KOPT-K1 (cell line): ENCODE data around the gene LRRC25.
"Not testable (repeated sequence)": the region's sequence is repeated elsewhere in the genome, so short reads cannot be mapped to it uniquely, and the experiment has no call there.

ENCODE experiments used
- H3K27ac ChIP-seq: fragments of 200-600 bp; sonication (generic); 2 replicates; pipeline ENCODE4 v1.5.1; 2016; ENCODE audit warnings: antibody characterized with exemption, mild to moderate bottlenecking, low read depth, low read length; ENCODE audit not compliant: poor library complexity, severe bottlenecking
- H3K36me3 ChIP-seq: fragments of 200-600 bp; sonication (generic); 2 replicates; pipeline ENCODE4 v1.5.1; 2017; ENCODE audit warnings: antibody characterized with exemption, mild to moderate bottlenecking, low read length, moderate library complexity; ENCODE audit not compliant: insufficient read depth
- H3K9me3 ChIP-seq: fragments of 200-600 bp; sonication (generic); 2 replicates; pipeline ENCODE4 v1.5.1; 2017; ENCODE audit warnings: antibody characterized with exemption, low read length, mild to moderate bottlenecking; ENCODE audit not compliant: insufficient read depth, poor library complexity, severe bottlenecking

Gene LRRC25

DNA sequence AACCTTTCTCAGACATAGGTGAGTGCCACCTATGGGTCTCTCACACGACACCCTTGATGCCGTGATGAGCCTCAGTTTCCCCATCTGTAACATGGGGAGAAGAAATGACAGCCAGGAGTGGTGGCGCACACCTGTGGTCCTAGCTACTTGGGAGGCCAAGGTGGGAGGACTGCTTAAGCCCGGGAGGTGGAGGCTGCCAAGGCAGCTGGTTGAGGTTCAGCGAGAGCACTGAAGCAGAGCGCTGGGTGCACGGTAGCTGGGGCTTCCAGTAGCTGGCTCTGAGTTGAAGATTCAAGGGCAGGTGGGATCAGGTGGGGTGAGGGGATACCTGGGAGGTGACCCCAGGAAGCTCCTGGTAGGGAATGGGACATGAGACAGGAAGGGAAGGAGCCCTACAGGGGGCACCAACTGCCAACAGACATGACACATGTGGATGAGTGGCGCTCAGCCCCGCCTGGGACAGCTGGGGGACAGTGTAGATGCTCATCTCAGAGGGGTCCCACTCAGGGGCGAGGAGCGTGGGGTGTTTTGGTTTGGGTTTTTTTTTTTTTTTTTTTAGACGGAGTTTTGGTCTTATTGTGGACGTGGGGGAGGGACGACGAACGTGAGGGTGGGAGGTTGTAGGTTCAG lies 15.3 kb upstream of the LRRC25 start:
- H3K36me3 ChIP-seq: no peaks in the 10 kb centered on the region
- H3K27ac ChIP-seq: no peak overlapping the region
- H3K9me3 ChIP-seq: no peaks in the 10 kb centered on the region

DNA sequence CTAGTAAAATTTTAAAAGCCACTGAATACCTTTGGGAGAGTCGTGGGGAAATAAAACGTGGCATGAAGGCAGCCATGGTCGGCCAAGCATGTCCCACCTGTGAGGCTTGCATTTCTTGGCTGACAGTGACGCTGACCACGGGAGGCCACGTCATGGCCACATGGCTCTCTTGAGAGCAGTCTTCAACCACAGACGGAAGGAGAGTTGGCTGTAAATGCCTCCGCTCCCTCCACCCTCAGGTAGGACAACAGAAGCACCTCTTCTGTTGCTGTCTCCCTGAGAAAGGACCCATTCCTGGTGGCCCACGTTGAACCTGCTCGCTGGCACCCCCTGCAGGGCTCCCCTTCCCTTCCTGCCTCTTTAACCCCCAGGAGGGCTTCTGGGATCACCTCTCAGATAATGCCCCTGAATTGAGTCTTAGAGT lies 10.6 kb upstream of the LRRC25 start:
- Histone ChIP-seq H3K27ac (no peak overlapping the region), H3K36me3 (no peaks in the 10 kb centered on the region), H3K9me3 (no peaks in the 10 kb centered on the region)

GRCh38 chr19:18406749-18407148 lies 9.3 kb upstream of the LRRC25 start:
- Histone ChIP-seq H3K27ac (no peak overlapping the region), H3K9me3 (no peaks in the 10 kb centered on the region), H3K36me3 (no peaks in the 10 kb centered on the region)

DNA sequence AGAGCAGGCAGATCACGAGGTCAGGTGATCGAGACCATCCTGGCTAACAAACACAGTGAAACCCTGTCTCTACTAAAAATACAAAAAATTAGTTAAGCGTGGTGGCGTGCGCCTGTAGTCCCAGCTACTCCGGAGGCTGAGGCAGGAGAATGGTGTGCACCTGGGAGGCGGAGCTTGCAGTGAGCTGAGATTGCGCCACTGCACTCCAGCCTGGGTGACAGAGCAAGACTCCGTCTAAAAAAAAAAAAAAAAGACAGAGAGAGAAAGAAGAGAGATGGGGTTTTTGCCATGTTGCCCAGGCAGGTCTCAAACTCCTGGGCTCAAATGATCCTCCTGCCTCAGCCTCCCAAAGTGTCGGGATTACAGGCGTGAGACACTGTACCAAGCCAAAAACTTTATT lies 8.3 kb upstream of the LRRC25 start:
- H3K27ac ChIP-seq, H3K9me3 ChIP-seq, H3K36me3 ChIP-seq: not testable (repeated sequence)

GRCh38 chr19:18402455-18403248 lies 5.2 kb upstream of the LRRC25 start:
- not testable (repeated sequence) for H3K27ac ChIP-seq, H3K36me3 ChIP-seq, H3K9me3 ChIP-seq

GRCh38 chr19:18401580-18402112 lies 4.2 kb upstream of the LRRC25 start:
- Histone ChIP-seq H3K9me3 (no peaks in the 10 kb centered on the region), H3K36me3 (no peaks in the 10 kb centered on the region), H3K27ac (no peak overlapping the region)

- no peaks in the 10 kb centered on the region for H3K9me3 ChIP-seq
- H3K27ac ChIP-seq: no peak overlapping the region
- no peaks in the 10 kb centered on the region for H3K36me3 ChIP-seq
Measured at GRCh38 chr19:18399008-18399407, 1.6 kb upstream of the LRRC25 start.

- Histone ChIP-seq H3K27ac (no peak overlapping the region), H3K9me3 (no peaks in the 10 kb centered on the region), H3K36me3 (no peaks in the 10 kb centered on the region)
Measured at GRCh38 chr19:18396471-18397241, 766 bp downstream of the LRRC25 start.

DNA sequence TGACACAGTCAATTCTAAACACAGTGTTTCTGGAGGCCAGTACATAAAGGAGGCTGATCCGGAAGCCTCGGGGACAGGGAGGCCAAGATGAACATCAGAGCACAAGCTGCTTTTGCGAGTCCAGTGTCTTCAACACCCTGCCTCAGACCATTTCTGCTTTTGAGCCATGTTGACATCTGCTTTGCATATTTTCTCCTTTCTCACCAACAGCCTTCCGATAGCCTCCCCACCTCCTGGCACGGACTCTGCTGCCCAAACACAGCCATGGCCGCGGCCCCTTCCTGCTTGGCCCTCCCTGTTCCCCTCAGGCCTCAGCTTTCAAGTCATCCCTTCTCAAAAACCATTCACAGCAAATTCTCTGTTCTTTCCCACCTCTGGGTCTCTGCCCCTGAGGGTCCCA lies 3.6 kb downstream of the LRRC25 start:
- no peaks in the 10 kb centered on the region for H3K36me3 ChIP-seq
- no peak overlapping the region for H3K27ac ChIP-seq
- no peaks in the 10 kb centered on the region for H3K9me3 ChIP-seq

DNA sequence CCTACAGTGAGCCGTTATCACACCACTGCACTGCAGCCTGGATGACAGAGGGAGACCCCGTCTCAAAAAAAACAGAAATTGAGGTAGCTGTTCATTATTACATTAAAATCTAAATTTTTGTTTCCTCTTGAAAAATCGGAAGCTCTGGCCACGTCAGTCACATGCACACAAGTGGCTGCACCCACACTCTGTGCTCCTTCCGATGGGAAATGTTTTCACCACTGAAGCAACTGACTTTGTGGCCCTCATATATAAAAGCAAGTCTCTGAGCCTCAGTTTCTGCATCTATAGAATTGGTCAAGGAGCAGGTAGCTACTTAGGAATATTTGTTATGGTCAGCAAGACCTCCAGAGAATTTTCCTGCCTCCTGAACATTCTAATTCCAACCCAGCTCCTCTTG lies 4.5 kb downstream of the LRRC25 start:
- Histone ChIP-seq H3K27ac (no peak overlapping the region), H3K9me3 (no peaks in the 10 kb centered on the region), H3K36me3 (no peaks in the 10 kb centered on the region)

- Histone ChIP-seq H3K36me3 (no peaks in the 10 kb centered on the region), H3K27ac (no peak overlapping the region), H3K9me3 (no peaks in the 10 kb centered on the region)
Measured at GRCh38 chr19:18392417-18392816, 5.0 kb downstream of the LRRC25 start.

GRCh38 chr19:18391509-18392075 lies 5.8 kb downstream of the LRRC25 start:
- no peaks in the 10 kb centered on the region for H3K36me3 ChIP-seq
- H3K27ac ChIP-seq: no peak overlapping the region
- H3K9me3 ChIP-seq: no peaks in the 10 kb centered on the region

DNA sequence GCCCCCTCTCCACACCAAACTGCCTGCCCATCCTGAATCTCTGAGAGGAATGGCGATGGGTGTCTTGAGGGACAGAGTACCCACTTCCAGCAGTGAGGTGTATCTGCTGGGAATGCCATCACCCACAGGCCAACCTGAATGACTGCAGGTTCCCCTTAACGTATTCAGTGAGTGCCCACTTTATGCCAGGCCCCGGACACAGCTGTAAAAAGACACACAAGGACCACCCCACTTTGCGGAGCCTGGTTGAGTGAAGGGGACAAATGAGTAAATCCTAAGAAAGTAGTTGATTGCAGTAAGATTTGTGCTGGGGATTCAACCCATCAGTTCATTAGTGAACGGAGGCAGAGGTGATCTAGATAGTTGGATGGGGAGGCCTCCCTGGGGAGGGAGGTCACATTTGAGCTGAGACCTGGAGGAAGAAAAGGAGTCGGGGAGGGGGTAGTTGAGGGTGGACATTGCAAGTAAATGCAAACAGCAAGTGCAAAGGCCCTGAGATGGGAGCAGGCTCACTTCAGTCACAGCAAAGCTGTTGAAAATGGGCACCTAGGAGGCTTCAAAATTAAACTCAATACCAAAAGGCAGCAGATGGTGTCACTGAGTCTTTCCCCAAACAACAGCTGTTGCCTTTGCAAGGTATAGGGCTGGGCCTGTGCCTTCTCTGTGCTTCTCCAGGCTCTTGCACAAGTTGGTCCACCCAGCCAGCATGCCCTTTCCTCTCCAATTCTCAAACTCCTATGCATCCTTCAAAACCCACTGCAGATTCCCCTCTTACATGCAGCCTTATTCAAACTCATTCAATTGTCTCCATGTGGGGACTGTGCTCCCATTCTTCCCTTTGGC lies 7.1 kb downstream of the LRRC25 start:
- Histone ChIP-seq H3K36me3 (no peaks in the 10 kb centered on the region), H3K27ac (no peak overlapping the region), H3K9me3 (no peaks in the 10 kb centered on the region)

GRCh38 chr19:18389726-18390064 lies 7.7 kb downstream of the LRRC25 start:
- Histone ChIP-seq H3K9me3 (no peaks in the 10 kb centered on the region), H3K27ac (no peak overlapping the region), H3K36me3 (no peaks in the 10 kb centered on the region)
